GM21390 (cell line): ENCODE results near the gene RPL7A.
"Not testable (repeated sequence)": the region's sequence is repeated elsewhere in the genome, so short reads cannot be mapped to it uniquely, and the experiment has no call there.

ENCODE experiments used
- ATAC-seq: cut with Tn5 transposase; IDR thresholded peaks from one replicate; pipeline ENCODE4 v1.9.1; 2021; ENCODE audit not compliant: unreplicated experiment

The RPL7A gene

DNA sequence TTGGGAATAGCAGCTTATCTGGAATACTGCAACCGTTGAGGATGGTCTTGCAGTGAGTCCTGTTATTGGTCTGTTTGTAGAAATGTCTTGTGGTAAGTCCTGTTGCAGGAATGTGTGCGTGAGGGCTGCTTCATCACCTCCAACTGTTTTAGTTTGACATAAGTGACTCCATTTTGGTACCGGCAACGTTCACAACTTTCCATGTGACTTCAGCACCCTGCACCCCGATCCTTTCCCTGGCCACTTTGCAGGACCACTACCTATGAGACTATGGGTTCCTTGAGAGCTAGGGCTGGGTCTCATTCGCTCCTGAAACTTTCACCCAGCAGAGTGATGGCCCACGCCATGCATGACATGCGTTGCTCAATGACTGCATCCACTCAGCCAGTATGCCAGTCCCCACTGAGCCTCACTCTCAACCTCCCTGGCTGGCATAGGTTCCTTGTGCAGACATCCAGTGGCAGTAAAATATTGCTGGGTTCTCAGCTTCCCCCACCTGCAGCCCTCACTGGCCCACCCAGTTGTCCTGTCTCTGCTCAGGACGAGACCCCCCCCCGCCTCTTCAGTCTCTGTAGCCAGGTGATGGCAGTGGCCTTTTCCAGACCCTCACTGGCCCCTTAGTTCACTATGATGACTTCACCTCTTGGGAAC, 20.1 kb upstream of the RPL7A start:
- ATAC-seq = no peak

DNA sequence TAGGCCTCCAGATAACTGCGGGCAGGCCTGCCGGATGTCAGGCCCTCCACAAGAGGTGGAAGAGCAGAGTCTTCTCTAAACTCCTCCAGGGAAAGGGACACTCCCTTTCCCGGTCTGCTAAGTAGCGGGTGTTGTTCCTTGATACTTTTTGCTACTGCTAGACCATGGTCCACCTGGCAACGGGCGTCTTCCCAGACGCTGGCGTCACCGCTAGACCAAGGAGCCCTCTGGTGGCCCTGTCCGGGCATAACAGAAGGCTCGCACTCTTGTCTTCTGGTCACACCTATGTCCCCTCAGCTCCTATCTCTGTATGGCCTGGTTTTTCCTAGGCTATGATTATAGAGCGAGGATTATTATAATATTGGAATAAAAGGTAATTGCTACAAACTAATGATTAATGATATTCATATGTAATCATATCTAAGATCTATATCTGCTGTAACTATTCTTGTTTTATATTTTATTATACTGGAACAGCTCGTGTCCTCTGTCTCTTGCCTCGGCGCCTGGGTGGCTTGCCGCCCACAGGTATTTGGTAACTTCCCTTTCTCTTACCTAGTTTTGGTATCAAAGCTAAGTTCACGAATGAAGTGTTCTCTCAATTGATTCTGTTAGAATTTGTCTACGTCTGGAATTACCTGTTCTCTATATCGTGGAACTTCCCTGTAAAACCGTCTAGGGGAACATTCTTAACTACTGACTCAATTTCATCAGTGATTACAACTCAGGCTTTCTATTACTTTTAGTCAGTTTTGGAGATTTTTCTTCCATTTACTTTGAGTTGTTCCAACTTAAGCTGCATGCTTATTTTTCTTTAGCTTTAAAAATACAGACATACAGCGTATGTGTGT, 18.5 kb upstream of the RPL7A start:
- ATAC-seq = not testable (repeated sequence)

DNA sequence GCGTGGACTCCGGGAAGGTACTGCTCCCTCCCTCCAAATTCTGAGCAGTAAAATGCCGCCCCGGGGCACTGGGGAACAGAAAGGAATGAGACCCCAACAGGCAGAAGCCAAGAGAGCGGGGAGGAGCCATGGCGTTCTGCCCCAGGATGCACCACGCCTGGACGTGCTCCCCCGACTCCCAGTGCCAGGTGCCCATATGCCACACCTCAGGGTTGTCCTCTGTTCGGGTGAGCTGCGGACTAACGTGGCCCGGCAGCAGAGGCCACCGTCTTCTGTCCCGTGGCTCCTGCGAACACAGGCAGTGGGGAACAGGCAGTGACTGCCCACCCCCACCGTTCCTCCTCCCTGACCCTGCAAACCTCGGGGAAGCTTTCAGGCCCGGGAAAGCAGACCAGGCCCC, 16.8 kb upstream of the RPL7A start:
- no peak for ATAC-seq

DNA sequence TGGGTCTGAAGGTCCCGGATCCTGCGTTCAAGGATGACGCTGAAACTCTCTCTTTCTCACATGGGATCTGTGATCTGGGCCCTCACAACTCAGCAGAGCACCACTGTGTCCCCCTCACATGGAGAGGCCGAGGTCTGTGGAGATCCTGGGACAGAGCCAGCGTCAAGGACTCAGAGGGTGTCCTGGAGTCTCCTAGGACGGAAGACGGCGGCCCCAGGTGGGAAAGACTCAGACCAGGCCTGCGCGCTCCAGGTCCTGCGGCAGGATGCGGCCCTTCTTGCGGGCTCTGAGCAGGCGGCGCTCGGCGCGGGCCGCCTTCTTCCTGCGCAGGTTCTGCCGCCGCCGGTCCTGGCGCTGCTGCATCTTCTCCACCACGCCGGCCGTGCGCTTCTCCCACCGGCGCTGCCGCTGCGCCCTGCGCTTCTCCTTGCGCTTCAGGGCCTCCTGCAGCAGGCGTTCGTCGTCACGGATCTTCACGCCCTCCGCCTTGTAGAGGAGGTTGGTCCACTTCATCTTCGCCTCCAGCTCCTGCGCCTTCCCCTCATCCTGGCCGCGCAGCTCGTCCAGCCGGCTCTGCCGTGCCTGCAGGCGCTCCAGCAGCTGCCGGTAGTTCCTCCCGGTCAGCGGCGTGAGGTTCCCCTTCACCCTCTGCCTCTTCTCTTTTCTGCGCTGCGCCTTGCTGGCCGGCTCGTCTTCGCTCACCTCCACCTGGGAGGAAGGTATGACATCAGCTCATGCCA, 16.2 kb upstream of the RPL7A start:
- no peak for ATAC-seq

DNA sequence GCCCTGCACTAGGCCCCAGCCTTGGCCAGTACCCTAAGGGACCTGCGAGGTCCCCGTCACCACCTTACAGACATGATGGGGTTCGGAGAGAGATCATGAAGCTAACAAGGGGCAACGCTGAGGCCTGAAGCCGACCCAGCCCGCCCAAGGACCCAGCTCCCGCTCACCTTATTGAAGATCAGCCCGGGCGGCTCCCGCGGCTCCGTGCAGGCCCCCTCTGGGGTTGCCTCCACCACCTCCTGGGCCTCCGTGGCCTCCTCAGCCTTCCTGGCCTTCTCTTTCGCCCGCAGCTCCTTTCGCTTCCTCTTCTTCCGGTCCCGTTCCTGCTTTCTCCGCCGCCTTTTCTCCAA, 15.7 kb upstream of the RPL7A start:
- no peak for ATAC-seq

DNA sequence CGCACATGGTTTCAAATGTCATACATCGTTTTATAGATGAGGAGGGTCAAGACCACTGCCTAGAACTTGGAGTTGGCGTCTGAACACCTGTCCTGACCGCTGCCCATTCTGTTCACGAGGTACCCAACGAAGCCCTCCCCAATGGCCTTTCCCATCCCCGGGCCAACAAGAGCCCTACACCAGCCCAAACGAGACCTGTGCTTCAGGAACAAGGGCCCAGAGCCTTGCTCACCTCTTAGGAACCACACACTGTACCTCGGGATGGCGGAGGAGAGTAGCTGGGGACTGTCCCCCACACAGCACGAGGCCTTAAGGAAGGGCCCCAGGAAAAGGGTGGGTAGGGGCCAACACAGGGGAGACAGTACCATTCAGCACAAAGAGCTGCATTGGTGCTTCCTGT, 15.0 kb upstream of the RPL7A start:
- no peak for ATAC-seq

DNA sequence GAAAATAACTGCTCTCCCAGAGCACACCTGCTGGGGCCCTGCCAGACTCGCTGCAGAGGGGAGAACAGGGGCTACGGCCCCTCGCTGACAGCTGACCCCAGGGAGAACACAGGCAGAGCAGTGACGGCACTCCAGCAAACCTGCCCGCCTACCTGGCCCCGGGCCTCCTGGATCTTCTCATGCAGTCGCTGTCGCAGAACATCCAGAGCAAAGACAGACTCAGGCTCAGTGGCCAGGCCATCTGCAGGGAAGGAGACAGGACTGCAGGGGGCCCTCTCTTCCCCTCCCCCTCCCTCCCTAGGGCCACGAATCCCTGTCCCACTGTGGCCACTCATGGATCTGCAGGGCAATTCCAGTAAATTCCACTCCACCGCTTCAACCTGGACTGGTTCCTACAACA, 14.5 kb upstream of the RPL7A start:
- ATAC-seq = no peak

DNA sequence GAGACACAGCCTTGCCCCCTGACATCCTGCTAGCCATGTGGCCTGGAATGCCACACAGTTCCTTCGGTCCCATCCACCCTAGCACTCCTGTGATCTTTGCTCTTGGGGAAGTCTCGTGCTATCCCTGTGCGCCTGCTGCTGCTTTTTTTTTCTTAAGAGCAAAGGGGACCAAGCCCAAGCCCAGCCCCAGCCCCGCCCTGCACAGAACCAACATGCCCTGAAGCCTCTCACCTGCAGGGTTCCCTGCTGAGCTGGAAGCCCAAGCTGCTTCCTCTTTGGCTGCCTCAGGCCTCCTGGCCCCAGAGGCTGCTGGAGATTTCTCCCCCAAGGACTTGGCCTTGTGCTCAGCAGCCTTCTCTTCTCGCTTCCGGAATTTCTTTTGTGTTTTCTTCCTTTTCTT, 13.9 kb upstream of the RPL7A start:
- no peak for ATAC-seq

DNA sequence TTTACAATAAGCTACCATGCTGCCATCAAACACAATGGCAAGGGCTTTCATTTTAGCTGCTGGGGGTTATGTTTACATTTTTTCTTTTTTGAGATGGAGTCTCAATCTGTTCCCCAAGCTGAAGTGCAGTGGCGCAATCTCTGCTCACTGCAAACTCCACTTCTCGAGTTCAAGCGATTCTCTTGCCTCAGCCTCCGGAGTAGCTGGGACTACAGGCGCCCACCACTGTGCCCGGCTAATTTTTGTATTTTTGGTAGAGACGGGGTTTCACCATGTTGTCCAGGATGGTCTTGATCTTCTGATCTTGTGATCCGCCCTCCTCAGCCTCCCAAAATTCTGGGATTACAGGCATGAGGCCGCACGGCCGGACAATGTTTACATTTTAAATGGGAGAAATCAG, 13.1 kb upstream of the RPL7A start:
- ATAC-seq = not testable (repeated sequence)

DNA sequence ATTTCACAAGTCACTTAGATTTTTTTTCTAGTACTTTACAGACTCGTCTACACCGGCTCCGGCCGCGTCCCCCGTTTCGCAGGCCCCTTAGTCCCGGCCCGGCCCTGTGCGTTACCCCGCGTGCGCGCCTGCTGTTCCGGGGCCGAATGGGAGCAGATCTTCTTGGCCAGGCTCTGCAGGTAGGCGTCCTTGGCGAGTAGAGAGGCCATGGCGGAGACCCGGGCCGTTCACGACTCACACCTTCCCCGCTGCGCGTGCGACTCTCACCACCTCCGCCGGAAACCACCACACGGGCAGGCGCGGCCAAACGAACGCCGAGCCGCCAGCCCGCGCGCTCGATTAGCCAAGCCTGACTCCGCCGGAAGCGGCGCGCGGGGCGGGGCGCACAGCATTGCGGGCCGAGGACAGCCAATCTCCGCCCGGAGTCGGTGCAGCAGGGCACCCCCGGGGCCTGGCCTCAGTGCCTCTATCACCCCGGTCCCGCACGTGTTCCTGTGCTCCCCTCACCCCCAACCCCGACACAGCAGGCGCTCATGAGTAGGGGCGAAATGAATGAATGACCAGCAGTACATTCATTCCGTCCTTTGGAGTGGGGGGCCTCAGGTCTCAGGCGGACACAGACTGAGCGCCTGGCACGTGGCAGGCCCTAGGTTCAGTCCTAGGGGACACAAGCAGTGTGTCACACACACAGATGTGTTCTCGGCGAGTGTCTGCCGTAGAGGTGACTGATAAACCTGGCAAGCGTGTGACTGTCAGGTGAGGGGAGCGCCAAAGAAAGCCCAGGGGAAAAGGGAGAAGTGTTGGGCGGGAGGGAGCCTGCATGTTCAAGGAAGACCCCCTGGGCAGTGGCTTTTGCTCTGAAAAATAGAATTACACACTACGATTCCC, 11.8 kb upstream of the RPL7A start, which contains the start of gene SURF6:
Gene SURF6, minus strand, starts transcription at position 265 of the 888 bp plus-strand sequence. Its CDS starts 56 bp downstream, at position 209.
- peak; percentile 86 for ATAC-seq

DNA sequence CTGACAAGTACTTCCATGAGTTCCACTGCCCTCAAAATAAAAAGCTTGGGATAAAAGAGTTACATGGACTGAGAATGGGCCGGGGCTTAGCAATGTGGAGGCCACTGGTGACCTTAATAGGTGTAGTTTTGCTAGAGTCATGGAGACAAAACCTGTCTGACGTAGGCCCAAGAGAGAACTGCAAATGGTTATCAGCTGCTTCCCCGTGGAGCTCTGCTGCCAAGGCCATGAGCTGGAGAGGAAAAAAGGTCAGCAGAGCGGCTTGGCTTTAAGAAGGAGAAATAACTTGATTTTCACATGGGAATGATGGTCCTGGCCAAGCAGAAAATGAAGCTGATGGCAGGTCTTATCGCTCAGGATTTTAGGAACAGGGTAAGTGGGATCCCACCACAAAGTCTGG, 8.4 kb upstream of the RPL7A start:
- no peak for ATAC-seq

DNA sequence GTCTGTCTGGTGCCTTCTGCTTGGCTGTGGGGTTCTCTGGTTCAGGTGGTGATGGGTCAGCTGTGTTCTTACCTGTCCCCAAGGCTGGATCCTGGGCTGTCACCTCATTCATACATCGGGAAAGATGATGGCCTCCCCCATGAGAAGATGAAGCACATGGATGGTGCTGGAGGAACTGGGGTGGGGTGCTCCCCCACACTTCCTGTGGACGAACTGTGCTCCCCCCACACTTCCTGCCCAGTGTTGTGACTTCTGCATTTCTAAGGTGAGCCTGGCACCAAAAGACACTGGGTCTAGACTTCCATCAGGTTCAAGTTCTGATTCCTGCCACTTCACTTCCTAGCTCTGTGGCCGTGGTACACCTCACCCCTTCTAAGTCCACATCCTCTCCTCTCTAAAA, 7.8 kb upstream of the RPL7A start:
- no peak for ATAC-seq

DNA sequence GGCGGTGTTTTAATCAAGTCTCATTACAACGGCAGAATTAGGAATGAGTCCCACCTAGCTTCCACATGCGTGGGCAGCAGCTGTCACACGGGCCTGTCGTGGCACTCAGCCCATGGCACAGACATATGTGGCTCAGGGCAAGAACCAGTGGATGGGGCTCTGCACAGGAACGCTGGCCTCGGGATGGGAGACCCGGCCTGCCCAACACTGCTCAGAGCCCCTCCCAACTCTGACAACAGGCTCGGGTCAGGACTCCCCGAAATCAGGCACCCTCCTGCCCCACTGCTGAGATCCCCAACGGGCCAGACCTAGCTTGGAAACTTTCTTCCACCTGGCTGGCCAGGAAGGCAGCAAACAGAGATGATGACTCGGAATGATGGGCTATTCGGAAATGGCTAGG, 7.1 kb upstream of the RPL7A start:
- ATAC-seq = no peak

DNA sequence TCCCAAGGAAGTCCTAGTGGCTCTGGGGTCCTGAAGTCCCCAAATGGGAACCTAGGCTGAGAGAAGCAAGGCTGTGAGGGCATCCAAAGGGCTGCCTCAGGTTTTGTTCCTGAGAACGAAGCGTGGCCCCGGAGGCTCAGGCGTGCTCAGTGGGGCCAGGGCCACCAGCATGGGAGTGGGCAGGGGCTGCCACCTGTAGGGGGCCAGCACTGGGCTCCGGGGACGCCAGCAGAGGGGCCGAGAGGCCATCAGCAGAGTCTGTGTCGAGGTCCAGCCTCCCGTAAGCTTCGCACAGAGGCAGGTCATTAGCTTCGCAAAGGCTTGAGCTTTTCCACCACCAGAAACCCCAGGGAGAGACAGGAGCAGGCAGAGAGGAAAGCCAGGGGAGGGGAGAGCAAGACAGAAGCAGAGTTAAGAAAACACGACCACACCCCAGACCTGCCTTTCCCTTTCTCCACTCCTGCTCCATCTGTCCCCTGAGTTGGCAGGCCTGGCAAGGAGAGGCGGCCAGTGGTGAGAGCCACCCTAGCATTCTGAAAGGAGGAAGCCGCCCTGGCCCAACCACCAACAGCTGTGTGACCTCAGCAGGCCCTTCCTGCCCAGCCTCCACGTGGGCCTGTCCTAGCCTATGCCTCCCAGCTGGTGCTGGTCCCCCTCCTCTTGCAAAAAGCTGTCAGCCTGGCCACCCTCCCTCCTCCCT, 6.5 kb upstream of the RPL7A start:
- no peak for ATAC-seq

DNA sequence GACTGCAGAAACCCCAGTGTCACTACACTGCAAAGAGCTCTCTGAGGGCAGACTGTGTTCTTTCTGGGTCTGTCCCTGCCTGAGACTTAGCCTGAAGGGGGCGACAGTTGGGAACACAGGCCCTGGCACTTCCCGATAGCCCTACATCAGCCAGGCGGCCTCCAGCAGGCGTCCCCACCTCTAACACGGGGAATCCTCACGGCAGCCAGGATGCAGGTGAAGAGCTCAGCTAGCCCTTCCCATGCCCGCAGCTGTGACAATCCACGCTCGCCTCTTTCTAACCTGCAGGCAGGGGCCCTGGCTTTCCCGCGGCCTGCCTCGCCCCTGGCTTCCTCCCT, 6.0 kb upstream of the RPL7A start:
- ATAC-seq = no peak

DNA sequence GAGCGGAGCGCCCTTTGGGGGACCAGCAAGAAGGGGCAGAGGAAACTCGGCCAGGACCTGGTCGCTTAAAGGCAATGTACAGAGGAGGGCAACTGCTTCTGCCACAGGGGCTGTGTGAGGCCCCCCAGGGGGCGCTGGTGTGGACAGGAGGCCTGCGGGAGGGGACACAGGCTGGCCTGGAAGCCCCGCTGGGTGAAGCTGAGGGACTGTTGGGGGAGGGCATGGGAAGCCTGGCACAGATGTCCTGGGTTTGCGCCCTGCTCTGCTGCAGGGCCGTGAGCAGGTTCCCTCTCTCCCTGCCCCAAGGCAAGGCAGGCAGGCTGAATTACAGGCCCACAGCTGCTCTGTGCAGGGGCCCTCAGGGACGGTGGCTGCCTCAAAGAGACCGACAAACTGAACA, 5.4 kb upstream of the RPL7A start:
- no peak for ATAC-seq

DNA sequence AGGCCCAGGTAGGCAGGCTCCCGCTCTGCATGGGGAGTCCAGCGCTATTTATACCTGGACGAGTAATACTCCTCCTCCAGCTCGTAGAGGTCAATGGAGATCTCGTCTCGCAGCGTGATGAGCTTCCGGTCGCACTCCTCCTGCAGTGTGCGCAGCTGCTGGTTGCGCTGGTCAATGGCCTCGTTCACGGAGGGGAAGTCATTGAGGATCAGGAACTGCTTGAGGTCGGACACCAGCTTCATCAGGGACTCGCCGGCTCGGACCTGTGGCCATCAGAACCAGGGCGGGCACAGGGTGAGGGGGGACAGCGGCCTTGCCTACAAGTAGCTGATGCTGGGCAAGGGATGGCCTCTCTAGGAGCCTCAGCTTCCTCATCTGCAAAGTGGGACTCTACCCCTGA, 3.9 kb upstream of the RPL7A start:
- no peak for ATAC-seq

DNA sequence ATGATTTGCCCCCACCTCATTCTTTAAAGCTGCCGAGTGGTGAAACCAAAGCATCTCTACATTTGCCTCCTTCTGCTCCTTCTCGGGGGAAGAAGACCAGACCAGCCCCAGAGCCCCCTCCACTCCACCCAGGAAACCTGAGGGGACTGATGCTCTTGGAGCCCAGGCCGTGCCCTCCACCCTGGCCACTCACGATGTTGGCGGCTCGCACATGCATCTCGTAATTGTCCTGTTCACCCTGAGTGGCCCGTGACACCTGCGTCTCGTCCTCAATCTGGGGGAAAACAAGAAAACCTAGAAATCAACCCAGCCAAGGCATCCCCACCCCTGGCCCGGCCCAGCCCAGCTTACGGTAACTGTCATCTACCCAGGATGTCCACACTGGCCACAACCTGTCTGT, 3.0 kb upstream of the RPL7A start:
- no peak for ATAC-seq

DNA sequence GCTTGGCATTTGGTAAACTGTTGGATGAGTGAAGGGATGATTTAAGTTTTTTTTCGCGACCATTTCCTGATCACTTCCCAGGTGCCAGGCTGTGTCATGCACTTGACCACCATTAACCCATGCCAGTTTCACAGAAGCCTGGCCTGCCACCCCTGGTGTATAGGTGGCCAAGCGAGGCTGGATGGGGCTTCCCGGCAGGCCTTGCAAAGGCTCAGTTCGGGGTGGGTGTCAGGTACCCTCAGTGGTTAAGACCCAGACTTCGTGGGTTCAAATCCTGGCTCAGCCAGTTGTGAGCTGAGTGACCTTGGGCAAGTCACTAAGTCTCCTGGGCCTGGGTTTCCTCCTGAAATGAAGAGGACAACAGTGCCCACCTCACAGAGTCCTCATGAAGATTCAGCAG, 2.4 kb upstream of the RPL7A start:
- no peak for ATAC-seq

DNA sequence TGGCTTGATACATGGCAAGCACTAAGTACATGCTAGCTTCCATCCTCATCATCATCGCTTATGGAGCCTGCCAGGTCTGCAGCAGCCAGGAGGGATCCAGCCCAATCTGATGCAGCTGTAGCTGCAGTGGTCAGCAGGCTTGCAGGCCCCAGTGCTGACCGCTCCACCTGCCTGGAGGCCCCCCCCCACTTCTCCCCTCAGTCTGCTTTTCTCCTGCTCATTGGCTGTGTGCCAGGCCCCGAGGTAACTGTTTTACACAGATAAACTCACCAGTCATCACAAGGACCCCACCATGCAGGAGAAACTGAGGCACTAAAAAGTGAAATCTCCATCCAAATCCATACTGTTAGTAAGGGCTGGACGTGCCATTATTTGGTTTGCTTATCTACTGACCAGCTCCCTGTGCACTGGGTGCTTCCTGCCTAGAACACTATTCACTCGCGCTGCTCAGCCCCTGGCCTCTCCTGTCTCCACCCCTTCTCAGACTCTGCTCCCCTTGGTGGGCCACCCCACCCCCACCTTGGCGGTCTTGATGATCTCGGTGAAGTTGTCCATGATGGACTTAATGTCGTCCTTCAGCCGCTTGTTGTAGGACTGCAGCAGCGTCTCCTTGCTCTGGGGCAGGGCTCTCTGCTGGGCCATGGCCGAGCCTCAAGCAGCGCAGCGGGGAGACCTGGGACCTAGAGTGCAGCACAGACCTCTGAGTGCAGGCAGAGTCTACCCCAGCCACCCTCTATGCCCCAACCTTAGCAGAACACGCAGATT, 1.8 kb upstream of the RPL7A start:
- ATAC-seq = no peak
